Muscle of leg (tissue), 11 donors: ENCODE results near the gene S100A12. TPM values are rescaled to one million over a fixed set of nuclear protein-coding genes. Genes with fewer than 3 reads are reported as not detected.

ENCODE experiments used
- DNase-seq: peaks from one replicate; pipeline ENCODE4 v3.0.0; 2013
- H3K27ac ChIP-seq: one replicate; pipeline ENCODE4 v1.5.1; 2013; ENCODE audit warnings: mild to moderate bottlenecking, low read length, control low read depth
- H3K27me3 ChIP-seq: one replicate; pipeline ENCODE4 v1.6.1; 2013; ENCODE audit warnings: low read length; ENCODE audit not compliant: control insufficient read depth, insufficient read depth
- H3K36me3 ChIP-seq: one replicate; pipeline ENCODE4 v1.6.1; 2013; ENCODE audit warnings: low read length; ENCODE audit not compliant: control insufficient read depth, insufficient read depth
- H3K4me1 ChIP-seq: one replicate; pipeline ENCODE4 v1.6.1; 2013; ENCODE audit warnings: low read length; ENCODE audit not compliant: control insufficient read depth, insufficient read depth
- H3K4me3 ChIP-seq: one replicate; pipeline ENCODE4 v1.5.1; 2013; ENCODE audit warnings: low read length, control low read depth
- H3K9me3 ChIP-seq: replicated peaks from 2 replicates; pipeline ENCODE4 v1.6.1; 2013; ENCODE audit warnings: low read depth, low read length; ENCODE audit not compliant: control insufficient read depth
- WGBS: methylation state at CpG from one replicate; pipeline ENCODE4 v1.1.5; 2013; ENCODE audit warnings: missing lambda C conversion rate; ENCODE audit not compliant: insufficient coverage; 5-methylcytosine and 5-hydroxymethylcytosine counted together
- polyA plus RNA-seq, 8 donors: library from polyadenylated mRNA; unstranded; fragments of 120-200 nt; gene quantifications; one replicate each; pipeline versions ENCODE4 v1.2.1 to v1.2.3, GENCODE V29; 2013; ENCODE audit warnings: inconsistent platforms in 1 of 8, low replicate concordance in 1 of 8; ENCODE audit not compliant: insufficient read length in 8 of 8, insufficient read depth in 1 of 8
- total RNA-seq: library from RNA; stranded (reverse); fragments of 120-200 nt; gene quantifications from one replicate; pipeline ENCODE4 v1.2.4, GENCODE V29; 2013

S100A12 gene
- total and polyA plus RNA-seq, 9 donors = 1.4 to 4.6 (median 2.7) TPM

DNA sequence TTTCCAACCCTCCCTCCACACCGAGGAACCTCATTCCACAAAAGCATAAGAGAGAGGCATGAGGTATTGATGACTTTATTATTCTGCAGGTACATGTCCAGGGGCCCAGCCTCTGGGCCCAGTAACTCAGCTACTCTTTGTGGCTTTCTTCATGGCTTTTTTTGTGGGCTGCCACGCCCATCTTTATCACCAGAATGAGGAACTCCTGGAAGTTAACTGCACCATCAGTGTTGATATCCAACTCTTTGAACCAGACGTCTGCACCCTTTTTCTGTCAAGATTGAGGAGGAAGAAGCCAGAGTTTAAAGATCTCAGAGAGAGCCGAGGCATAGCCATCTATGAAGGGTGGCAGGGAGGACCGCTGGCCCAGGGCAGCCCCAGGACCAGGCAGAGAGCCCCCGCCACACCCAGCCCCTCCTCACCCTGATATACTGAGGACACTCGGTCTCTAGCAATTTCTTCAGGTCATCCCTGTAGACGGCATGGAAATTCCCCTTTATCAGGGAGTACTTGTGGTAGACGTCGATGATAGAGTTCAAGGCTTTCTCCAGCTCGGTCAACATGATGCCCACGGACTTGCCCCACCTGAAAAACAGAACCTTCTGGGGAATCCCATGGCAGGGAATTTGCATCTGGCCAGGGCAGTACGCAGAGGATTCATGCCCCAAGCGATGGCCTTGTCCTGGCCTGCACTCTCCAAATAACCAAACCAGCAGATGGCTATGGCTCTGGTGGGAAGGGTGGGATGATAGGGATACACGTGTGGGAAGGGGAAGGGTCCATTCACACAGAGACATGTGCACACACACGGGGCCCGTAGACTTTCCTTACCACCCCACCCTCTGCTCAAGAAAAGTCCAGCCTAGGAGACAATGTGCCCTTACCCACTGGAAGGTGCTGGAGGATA is 14.8 kb upstream of the S100A12 start:
- H3K4me3 ChIP-seq = no peak overlapping the region
- H3K36me3 ChIP-seq = no peaks in the 10 kb centered on the region
- H3K4me1 ChIP-seq = no peaks in the 10 kb centered on the region
- H3K9me3 ChIP-seq = no peaks in the 10 kb centered on the region
- 0% methylated on average over 1 of the region's 17 CpGs for WGBS
- no peaks in the 10 kb centered on the region for H3K27me3 ChIP-seq
- no peak for DNase-seq
- no peak overlapping the region for H3K27ac ChIP-seq

DNA sequence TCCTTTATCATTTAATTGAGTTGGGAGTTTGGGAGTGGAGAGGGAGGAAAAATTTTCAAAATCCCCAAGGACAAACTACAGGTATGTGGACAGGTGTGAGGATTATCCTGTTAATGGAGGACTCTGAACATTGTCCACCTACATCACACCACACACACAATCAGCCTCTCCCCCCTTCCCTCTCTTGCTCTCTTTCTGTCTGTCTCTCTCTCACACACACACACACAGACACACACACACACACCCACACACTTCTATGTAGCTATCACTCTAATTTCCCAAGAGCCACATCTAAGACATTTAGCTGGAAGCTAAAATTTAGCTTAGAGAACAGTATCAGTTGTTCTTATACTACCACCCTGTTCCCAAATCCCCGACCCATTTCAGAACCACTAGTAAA is 14.0 kb upstream of the S100A12 start:
- no CpG with 5 or more reads among the region's 1 CpG for WGBS
- no peak for DNase-seq
- H3K4me1 ChIP-seq = no peaks in the 10 kb centered on the region
- no peaks in the 10 kb centered on the region for H3K36me3 ChIP-seq
- H3K27ac ChIP-seq = no peak overlapping the region
- no peak overlapping the region for H3K4me3 ChIP-seq
- no peaks in the 10 kb centered on the region for H3K27me3 ChIP-seq
- H3K9me3 ChIP-seq = no peaks in the 10 kb centered on the region

DNA sequence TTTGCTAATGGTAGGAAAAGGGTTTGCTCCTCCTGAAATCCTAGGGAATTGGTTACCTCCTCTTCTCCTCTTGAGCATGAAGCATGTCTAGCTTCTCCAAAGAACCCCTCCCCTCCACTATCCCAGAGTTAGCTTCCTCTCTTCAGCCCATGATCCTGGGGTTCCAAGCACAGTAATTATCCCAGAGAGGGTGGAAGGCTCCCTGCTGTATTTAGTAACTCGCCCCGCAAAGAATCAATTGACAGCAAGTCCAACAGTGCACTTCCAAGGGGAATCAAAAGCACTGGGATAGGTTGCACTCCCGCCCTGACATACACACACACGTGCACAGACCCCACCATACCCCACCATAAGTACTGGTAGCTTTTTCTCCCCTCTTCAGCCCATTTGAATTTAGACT is 12.4 kb upstream of the S100A12 start:
- WGBS = 71% methylated on average over 4 of the region's 4 CpGs
- Histone ChIP-seq H3K36me3 (no peaks in the 10 kb centered on the region), H3K27ac (no peak overlapping the region), H3K9me3 (no peaks in the 10 kb centered on the region), H3K27me3 (no peaks in the 10 kb centered on the region), H3K4me3 (no peak overlapping the region), H3K4me1 (no peaks in the 10 kb centered on the region)
- DNase-seq = no peak

GRCh38 chr1:153387001-153387400 is 11.6 kb upstream of the S100A12 start:
- Histone ChIP-seq H3K4me1 (no peaks in the 10 kb centered on the region), H3K27ac (peak overlapping the region; percentile 6), H3K36me3 (no peaks in the 10 kb centered on the region), H3K4me3 (no peak overlapping the region), H3K27me3 (no peaks in the 10 kb centered on the region), H3K9me3 (no peaks in the 10 kb centered on the region)
- WGBS = no CpG with 5 or more reads among the region's 4 CpGs
- DNase-seq = no peak

DNA sequence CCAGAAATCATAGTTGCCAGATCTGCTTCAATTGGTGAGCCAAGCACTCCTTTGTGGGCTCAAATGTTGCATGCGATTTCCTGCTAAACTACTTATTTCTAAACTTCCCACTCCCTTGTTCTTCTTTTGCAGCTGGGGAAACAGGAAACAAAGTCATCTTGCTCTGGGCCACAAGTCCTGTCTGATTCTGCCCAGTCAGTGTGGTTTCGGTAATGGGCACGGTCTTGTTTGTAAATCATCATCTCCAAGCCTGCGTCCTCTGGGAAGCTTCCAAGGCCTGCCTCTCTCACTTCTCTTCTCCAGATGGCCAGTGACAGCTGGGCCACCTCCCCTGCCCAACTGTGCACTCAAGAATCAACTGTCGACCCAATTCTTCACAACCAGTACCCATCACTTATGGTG is 11.1 kb upstream of the S100A12 start:
- H3K36me3 ChIP-seq = no peaks in the 10 kb centered on the region
- no peak overlapping the region for H3K4me3 ChIP-seq
- DNase-seq = peak; percentile 75
- peak overlapping the region; percentile 6 for H3K27ac ChIP-seq
- no peaks in the 10 kb centered on the region for H3K9me3 ChIP-seq
- 68% methylated on average over 5 of the region's 5 CpGs for WGBS
- H3K27me3 ChIP-seq = no peaks in the 10 kb centered on the region
- no peaks in the 10 kb centered on the region for H3K4me1 ChIP-seq

DNA sequence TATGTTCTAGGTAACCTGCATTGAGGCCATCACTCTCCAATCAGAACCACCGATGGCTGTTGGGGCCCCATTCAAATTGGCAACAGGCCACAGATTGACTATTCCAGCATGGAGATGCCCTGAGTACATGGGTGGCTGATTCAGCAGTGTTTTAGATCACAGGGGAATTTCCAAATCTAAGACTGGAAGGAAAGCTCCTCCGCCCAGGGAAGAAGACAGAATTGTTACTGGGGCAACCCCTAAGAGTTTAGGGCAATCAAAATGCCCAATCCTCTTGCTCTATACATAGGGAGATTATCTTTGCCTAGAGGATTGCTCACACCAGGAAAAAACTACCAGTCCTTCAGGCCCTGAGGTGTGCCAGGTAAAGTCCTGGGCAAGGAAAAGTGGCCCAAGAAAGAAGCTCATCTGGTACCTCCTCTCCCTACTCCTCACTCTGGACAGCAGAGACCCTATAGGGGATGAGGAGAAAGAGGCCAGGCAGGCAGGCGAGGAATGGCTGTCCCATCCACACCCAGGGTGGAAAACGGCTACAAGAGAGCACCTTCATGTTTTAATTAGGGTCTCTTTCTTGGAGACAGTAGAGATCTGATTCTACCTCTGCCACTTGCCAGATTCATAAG is 9.6 kb upstream of the S100A12 start:
- H3K27ac ChIP-seq = no peak overlapping the region
- no CpG with 5 or more reads among the region's 4 CpGs for WGBS
- no peaks in the 10 kb centered on the region for H3K4me1 ChIP-seq
- no peak overlapping the region for H3K4me3 ChIP-seq
- H3K9me3 ChIP-seq = no peaks in the 10 kb centered on the region
- no peak for DNase-seq
- H3K27me3 ChIP-seq = no peaks in the 10 kb centered on the region
- no peaks in the 10 kb centered on the region for H3K36me3 ChIP-seq

DNA sequence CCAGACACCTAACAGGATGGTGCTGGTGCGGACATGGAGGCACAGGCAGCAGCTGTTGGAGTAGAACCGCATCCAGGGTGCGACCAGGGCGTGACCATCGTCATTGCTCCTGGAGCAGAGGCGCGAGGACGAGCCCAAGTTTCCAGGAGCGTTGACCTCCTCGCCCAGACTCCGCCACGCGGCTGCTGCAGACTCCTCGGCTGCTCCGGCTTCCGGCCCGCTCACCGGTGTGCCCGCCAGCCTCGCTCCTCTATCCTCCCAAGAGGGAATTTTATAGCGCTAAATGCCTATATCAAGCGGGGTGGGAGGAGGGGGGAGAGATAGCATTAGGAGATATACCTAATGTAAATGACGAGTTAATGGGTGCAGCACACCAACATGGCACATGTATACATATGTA is 5.3 kb upstream of the S100A12 start:
- no peaks in the 10 kb centered on the region for H3K27me3 ChIP-seq
- no peaks in the 10 kb centered on the region for H3K9me3 ChIP-seq
- WGBS = 90% methylated on average over 11 of the region's 23 CpGs
- H3K27ac ChIP-seq = no peak overlapping the region
- H3K4me1 ChIP-seq = no peaks in the 10 kb centered on the region
- no peaks in the 10 kb centered on the region for H3K36me3 ChIP-seq
- no peak for DNase-seq
- H3K4me3 ChIP-seq = no peak overlapping the region

GRCh38 chr1:153379591-153379990 is 4.2 kb upstream of the S100A12 start:
- Histone ChIP-seq H3K9me3 (no peaks in the 10 kb centered on the region), H3K4me1 (no peaks in the 10 kb centered on the region), H3K4me3 (no peak overlapping the region), H3K36me3 (no peaks in the 10 kb centered on the region), H3K27ac (no peak overlapping the region), H3K27me3 (no peaks in the 10 kb centered on the region)
- WGBS = 84% methylated on average over 8 of the region's 10 CpGs
- no peak for DNase-seq

DNA sequence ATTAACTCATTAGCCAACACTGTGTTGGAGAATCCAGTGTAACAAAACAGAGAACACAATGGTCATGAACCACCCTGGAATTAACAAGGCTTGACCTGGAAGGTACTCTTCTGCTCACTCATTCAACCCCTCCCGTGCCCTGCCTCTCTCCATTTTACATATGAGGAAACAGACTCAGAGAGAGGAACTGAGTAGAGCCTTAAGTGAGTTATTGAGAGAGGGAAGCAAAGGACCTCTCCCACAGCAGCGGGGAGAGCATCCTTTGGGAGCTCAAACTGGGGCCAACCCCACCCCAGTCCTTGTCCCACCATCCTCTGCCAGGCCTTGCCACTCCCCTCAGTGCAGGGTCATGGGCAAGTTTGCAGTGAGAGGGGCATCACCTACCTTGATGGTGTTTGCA is 1.4 kb downstream of the S100A12 start:
- no peaks in the 10 kb centered on the region for H3K9me3 ChIP-seq
- no peaks in the 10 kb centered on the region for H3K4me1 ChIP-seq
- H3K36me3 ChIP-seq = no peaks in the 10 kb centered on the region
- no peak overlapping the region for H3K27ac ChIP-seq
- H3K27me3 ChIP-seq = no peaks in the 10 kb centered on the region
- WGBS = no CpG with 5 or more reads among the region's 2 CpGs
- DNase-seq = no peak
- no peak overlapping the region for H3K4me3 ChIP-seq

- Histone ChIP-seq H3K9me3 (no peaks in the 10 kb centered on the region), H3K4me3 (no peak overlapping the region), H3K27ac (no peak overlapping the region), H3K36me3 (no peaks in the 10 kb centered on the region), H3K27me3 (no peaks in the 10 kb centered on the region), H3K4me1 (no peaks in the 10 kb centered on the region)
- 83% methylated on average over 2 of the region's 2 CpGs for WGBS
- DNase-seq = no peak
Measured at GRCh38 chr1:153372571-153372970, 2.9 kb downstream of the S100A12 start.
